Cardiac muscle cell (in vitro differentiated cells and primary cell): Measurements from ENCODE around the gene IFNGR2. TPM values are rescaled to one million over a fixed set of nuclear protein-coding genes. Genes with fewer than 3 reads are reported as not detected.
A peak's percentile ranks its signal among the peaks of the same experiment; 100 is the strongest.

Source experiments
- DNase-seq, 2 donors: peaks; one replicate each; pipeline versions ENCODE4 v3.0.0 to v3.0.0-alpha.2; 2010 to 2017; ENCODE audit warnings: low read depth in 1 of 2, low spot score in 1 of 2
- H3K27ac ChIP-seq: fragments of 200-600 bp; sonication (generic); 2 replicates; pipeline ENCODE4 v1.5.1; 2016
- H3K27me3 ChIP-seq: fragments of 200-600 bp; sonication (generic); 2 replicates; pipeline ENCODE4 v1.6.0; 2016; ENCODE audit warnings: control low read depth
- H3K36me3 ChIP-seq: fragments of 200-600 bp; sonication (generic); 2 replicates; pipeline ENCODE4 v1.5.1; 2016; ENCODE audit warnings: control low read depth
- H3K4me1 ChIP-seq: fragments of 200-600 bp; sonication (generic); 2 replicates; pipeline ENCODE4 v1.8.1; 2017; ENCODE audit warnings: low read depth, mild to moderate bottlenecking, mixed run types
- H3K4me3 ChIP-seq: fragments of 200-600 bp; sonication (generic); 2 replicates; pipeline ENCODE4 v1.5.1; 2016; ENCODE audit warnings: mild to moderate bottlenecking
- H3K9me3 ChIP-seq: fragments of 200-600 bp; sonication (generic); 2 replicates; pipeline ENCODE4 v1.5.1; 2017; ENCODE audit warnings: low read depth, mild to moderate bottlenecking, control low read depth
- CTCF ChIP-seq: IDR thresholded peaks from 2 replicates; pipeline ENCODE4 v1.5.1; 2012; ENCODE audit warnings: low read depth, mild to moderate bottlenecking, low read length
- polyA plus RNA-seq: library from polyadenylated mRNA; unstranded; fragments of >200 nt; fragmentation: Nextera tagmentation; extraction: Ambion mirVana; gene quantifications from 2 replicates; pipeline ENCODE4 v1.2.1, GENCODE V29; 2016
- total RNA-seq: library from RNA; depleted of rRNA; stranded (reverse); fragments of >200 nt; gene quantifications from 2 replicates; pipeline ENCODE4 v1.2.3, GENCODE V29; 2016

IFNGR2 gene
- total and polyA plus RNA-seq, 2 experiments from 2014 or later: 36.8 to 64.6 TPM

- peak; percentile 43 for TF ChIP-seq CTCF
- H3K4me3 ChIP-seq: peak within 1 kb of the TSS; percentile 87
- H3K27ac ChIP-seq: peak within 1 kb of the TSS; percentile 96
- DNase-seq: peak; percentile 96 to 98
- H3K27me3 ChIP-seq: no peaks in the 10 kb centered on the region
- H3K36me3 ChIP-seq: no peaks in the 10 kb centered on the region
- H3K9me3 ChIP-seq: no peaks in the 10 kb centered on the region
- peaks cover 10% of the 10 kb centered on the region for H3K4me1 ChIP-seq
Measured at GRCh38 chr21:33479679-33480480, 76.7 kb downstream of the IFNGR2 start, which contains the start of gene TMEM50B. Gene TMEM50B, minus strand, starts transcription at chr21:33479974. Its CDS starts 11,089 bp downstream, at chr21:33468885.

- Histone ChIP-seq H3K27ac (peak overlapping the region; percentile 96), H3K4me3 (peak overlapping the region; percentile 87), H3K36me3 (no peaks in the 10 kb centered on the region), H3K27me3 (no peaks in the 10 kb centered on the region), H3K4me1 (peaks cover 10% of the 10 kb centered on the region), H3K9me3 (no peaks in the 10 kb centered on the region)
- DNase-seq: no peak
- TF ChIP-seq CTCF: no peak
Measured at GRCh38 chr21:33480481-33481103, 77.4 kb downstream of the IFNGR2 start.

- no peaks in the 10 kb centered on the region for H3K36me3 ChIP-seq
- H3K9me3 ChIP-seq: no peaks in the 10 kb centered on the region
- H3K27me3 ChIP-seq: no peaks in the 10 kb centered on the region
- H3K4me1 ChIP-seq: peaks cover 10% of the 10 kb centered on the region
- H3K27ac ChIP-seq: no peak overlapping the region
- H3K4me3 ChIP-seq: no peak overlapping the region
- TF ChIP-seq CTCF: no peak
- DNase-seq: no peak
Measured at GRCh38 chr21:33481314-33481943, 78.2 kb downstream of the IFNGR2 start.

Other genes starting within 250 kb of the IFNGR2 start
- gene IFNAR2, start 173.5 kb upstream of the IFNGR2 start, total RNA-seq: 1.3 and 3.3 TPM in 2 replicates
- gene IFNAR2, start 173.5 kb upstream of the IFNGR2 start, polyA plus RNA-seq: 10.9 and 20.3 TPM in 2 replicates
- gene IL10RB, start 137.0 kb upstream of the IFNGR2 start, total RNA-seq: 7.5 and 8.4 TPM in 2 replicates
- gene IL10RB, start 137.0 kb upstream of the IFNGR2 start, polyA plus RNA-seq: 16.1 and 17.8 TPM in 2 replicates
- 6.5 and 12.1 TPM in 2 replicates for gene IFNAR1, start 78.4 kb upstream of the IFNGR2 start, total RNA-seq
- 18.6 and 19.2 TPM in 2 replicates for gene IFNAR1, start 78.4 kb upstream of the IFNGR2 start, polyA plus RNA-seq
- 50.2 and 100 TPM in 2 replicates for gene TMEM50B, start 76.6 kb downstream of the IFNGR2 start, total RNA-seq
- gene TMEM50B, start 76.6 kb downstream of the IFNGR2 start, polyA plus RNA-seq: 85.0 and 138 TPM in 2 replicates
- gene DNAJC28, start 88.3 kb downstream of the IFNGR2 start, total RNA-seq: 1.8 and 2.3 TPM in 2 replicates
- gene DNAJC28, start 88.3 kb downstream of the IFNGR2 start, polyA plus RNA-seq: 4.8 and 6.6 TPM in 2 replicates
- gene GART, start 138.7 kb downstream of the IFNGR2 start, total RNA-seq: 71.7 and 129 TPM in 2 replicates
- gene GART, start 138.7 kb downstream of the IFNGR2 start, polyA plus RNA-seq: 53.7 and 64.8 TPM in 2 replicates
- gene SON, start 139.6 kb downstream of the IFNGR2 start, total RNA-seq: 88.0 and 161 TPM in 2 replicates
- gene SON, start 139.6 kb downstream of the IFNGR2 start, polyA plus RNA-seq: 314 and 389 TPM in 2 replicates
- 25.2 TPM in 2 replicates for gene DONSON, start 185.3 kb downstream of the IFNGR2 start, total RNA-seq
- gene DONSON, start 185.3 kb downstream of the IFNGR2 start, polyA plus RNA-seq: 34.9 and 38.5 TPM in 2 replicates
- 17.0 and 58.3 TPM in 2 replicates for gene CRYZL1, start 238.3 kb downstream of the IFNGR2 start, total RNA-seq
- gene CRYZL1, start 238.3 kb downstream of the IFNGR2 start, polyA plus RNA-seq: 58.1 and 79.4 TPM in 2 replicates
- gene ITSN1, start 239.1 kb downstream of the IFNGR2 start, total RNA-seq: 125 and 139 TPM in 2 replicates
- 90.9 and 92.4 TPM in 2 replicates for gene ITSN1, start 239.1 kb downstream of the IFNGR2 start, polyA plus RNA-seq